H9 (cell line): ENCODE data around the gene ABCC2. TPM values are rescaled to one million over a fixed set of nuclear protein-coding genes. Genes with fewer than 3 reads are reported as not detected.

Experiments
- DNase-seq: peaks from one replicate; pipeline ENCODE4 v3.0.0-alpha.2; 2017
- H2AFZ ChIP-seq: one replicate; pipeline ENCODE4 v1.6.1; 2013; ENCODE audit warnings: mild to moderate bottlenecking, low read length, control low read depth, moderate library complexity
- H2AK5ac ChIP-seq: 2 replicates; pipeline ENCODE4 v1.6.1; 2013; ENCODE audit warnings: low read length, control low read depth, mixed read lengths; ENCODE audit not compliant: insufficient read length
- H2BK120ac ChIP-seq: one replicate; pipeline ENCODE4 v1.6.1; 2013; ENCODE audit warnings: low read depth, mild to moderate bottlenecking, low read length, control low read depth, inconsistent platforms; ENCODE audit not compliant: poor library complexity, severe bottlenecking
- H2BK12ac ChIP-seq: 2 replicates; pipeline ENCODE4 v1.6.1; 2013; ENCODE audit warnings: low read length, control low read depth, mixed read lengths, low read depth; ENCODE audit not compliant: insufficient read length
- H2BK15ac ChIP-seq: 2 replicates; pipeline ENCODE4 v1.6.1; 2013; ENCODE audit warnings: low read depth, low read length, control low read depth
- H2BK20ac ChIP-seq: one replicate; pipeline ENCODE4 v1.6.1; 2013; ENCODE audit warnings: low read depth, mild to moderate bottlenecking, low read length, control low read depth, inconsistent platforms; ENCODE audit not compliant: poor library complexity, severe bottlenecking
- H2BK5ac ChIP-seq: 2 replicates; pipeline ENCODE4 v1.6.1; 2013; ENCODE audit warnings: low read length, control low read depth, mixed read lengths; ENCODE audit not compliant: insufficient read length
- H3K14ac ChIP-seq: 2 replicates; pipeline ENCODE4 v1.6.1; 2013; ENCODE audit warnings: low read length, control low read depth; ENCODE audit not compliant: insufficient read depth
- H3K18ac ChIP-seq: 2 replicates; pipeline ENCODE4 v1.6.1; 2013; ENCODE audit warnings: low read depth, mild to moderate bottlenecking, mixed read lengths, low read length, control low read depth; ENCODE audit not compliant: insufficient read length
- H3K23ac ChIP-seq: 2 replicates; pipeline ENCODE4 v1.6.1; 2013; ENCODE audit warnings: low read length, control low read depth, mixed read lengths, low read depth; ENCODE audit not compliant: insufficient read length
- H3K23me2 ChIP-seq: 2 replicates; pipeline ENCODE4 v1.6.1; 2013; ENCODE audit warnings: low read depth, mild to moderate bottlenecking, mixed read lengths, low read length, control low read depth; ENCODE audit not compliant: insufficient read length, poor library complexity, severe bottlenecking
- H3K27ac ChIP-seq: 2 replicates; pipeline ENCODE4 v1.5.1; 2013; ENCODE audit warnings: low read length, control low read depth, mixed read lengths, low read depth; ENCODE audit not compliant: insufficient read length
- H3K27me3 ChIP-seq: 2 replicates; pipeline ENCODE4 v1.6.1; 2013; ENCODE audit warnings: low read length, control low read depth, inconsistent platforms; ENCODE audit not compliant: insufficient read depth
- H3K4ac ChIP-seq: 2 replicates; pipeline ENCODE4 v1.6.1; 2013; ENCODE audit warnings: low read depth, mild to moderate bottlenecking, control low read depth, inconsistent platforms, low read length, moderate library complexity
- H3K4me1 ChIP-seq: 2 replicates; pipeline ENCODE4 v1.6.1; 2013; ENCODE audit warnings: low read length, control low read depth, inconsistent platforms; ENCODE audit not compliant: insufficient read depth
- H3K4me2 ChIP-seq: 2 replicates; pipeline ENCODE4 v1.6.1; 2013; ENCODE audit warnings: low read length, control low read depth, mixed read lengths; ENCODE audit not compliant: insufficient read length, insufficient read depth
- H3K56ac ChIP-seq: 2 replicates; pipeline ENCODE4 v1.6.1; 2013; ENCODE audit warnings: low read depth, mild to moderate bottlenecking, mixed read lengths, low read length, control low read depth; ENCODE audit not compliant: insufficient read length
- H3K79me1 ChIP-seq: 2 replicates; pipeline ENCODE4 v1.6.1; 2013; ENCODE audit warnings: low read depth, mild to moderate bottlenecking, moderate library complexity, low read length, control low read depth, inconsistent platforms; ENCODE audit not compliant: insufficient read depth, poor library complexity, severe bottlenecking
- H3K79me2 ChIP-seq: 2 replicates; pipeline ENCODE4 v1.6.1; 2013; ENCODE audit warnings: low read length, control low read depth, inconsistent platforms; ENCODE audit not compliant: insufficient read depth
- H3K9ac ChIP-seq: 2 replicates; pipeline ENCODE4 v1.6.1; 2013; ENCODE audit warnings: low read length, control low read depth, mixed read lengths; ENCODE audit not compliant: insufficient read length; ENCODE audit errors: extremely low read depth
- H3K9me3 ChIP-seq: one replicate; pipeline ENCODE4 v1.6.1; 2013; ENCODE audit warnings: low read depth, low read length, inconsistent platforms; ENCODE audit not compliant: control insufficient read depth
- H3T11ph ChIP-seq: one replicate; pipeline ENCODE4 v1.6.1; 2013; ENCODE audit warnings: mild to moderate bottlenecking, low read length, control low read depth, inconsistent platforms
- H4K20me1 ChIP-seq: one replicate; pipeline ENCODE4 v1.6.1; 2013; ENCODE audit not compliant: control insufficient read depth, insufficient read length, insufficient read depth
- H4K5ac ChIP-seq: 2 replicates; pipeline ENCODE4 v1.6.1; 2013; ENCODE audit warnings: low read depth, mild to moderate bottlenecking, mixed read lengths, low read length, control low read depth; ENCODE audit not compliant: insufficient read length
- H4K8ac ChIP-seq: replicated peaks from 2 replicates; pipeline ENCODE4 v1.6.1; 2013; ENCODE audit warnings: low read length, control low read depth, mixed read lengths, low read depth; ENCODE audit not compliant: insufficient read length
- H4K91ac ChIP-seq: 2 replicates; pipeline ENCODE4 v1.6.1; 2013; ENCODE audit warnings: low read depth, mild to moderate bottlenecking, moderate library complexity, mixed read lengths, low read length, control low read depth; ENCODE audit not compliant: insufficient read length
- H3K27ac Mint-ChIP-seq, 3 experiments: 2 replicates in 2 of 3; 3 replicates in 1 of 3; pipeline ENCODE4 v1.8.0; 2020 to 2021; ENCODE audit warnings: mixed read lengths in 3 of 3, mild to moderate bottlenecking in 1 of 3, moderate library complexity in 1 of 3
- H3K27me3 Mint-ChIP-seq: 2 replicates; pipeline ENCODE4 v1.8.0; 2021; ENCODE audit warnings: low read depth, mild to moderate bottlenecking, moderate library complexity, mixed read lengths
- H3K36me3 Mint-ChIP-seq, 3 experiments: 2 replicates in 2 of 3; 3 replicates in 1 of 3; pipeline ENCODE4 v1.8.0; 2020 to 2021; ENCODE audit warnings: low read depth in 3 of 3, mixed read lengths in 3 of 3; ENCODE audit not compliant: insufficient read depth in 1 of 3
- H3K4me1 Mint-ChIP-seq, 2 experiments: 2 replicates each; pipeline ENCODE4 v1.8.0; 2020; ENCODE audit warnings: mixed read lengths in 2 of 2
- H3K4me3 Mint-ChIP-seq, 2 experiments: 2 replicates in 1 of 2; 3 replicates in 1 of 2; pipeline ENCODE4 v1.8.0; 2020 to 2021; ENCODE audit warnings: mild to moderate bottlenecking in 2 of 2, mixed read lengths in 2 of 2, moderate library complexity in 1 of 2
- H3K9me3 Mint-ChIP-seq, 2 experiments: 2 replicates in 1 of 2; 3 replicates in 1 of 2; pipeline ENCODE4 v1.8.0; 2020; ENCODE audit warnings: mild to moderate bottlenecking in 2 of 2, mixed read lengths in 2 of 2, moderate library complexity in 1 of 2
- WGBS: extraction: QIAGEN DNeasy Blood & Tissue Kit; methylation state at CpG from one replicate; pipeline ENCODE4 v1.1.7; 2013; ENCODE audit warnings: missing lambda C conversion rate, low lambda C conversion rate, mixed read lengths; ENCODE audit not compliant: insufficient read length; ENCODE audit errors: extremely low coverage; 5-methylcytosine and 5-hydroxymethylcytosine counted together
- total RNA-seq: library from RNA; stranded (reverse); gene quantifications from 2 replicates; pipeline ENCODE4 v1.2.1, GENCODE V29; 2021
- TF ChIP-seq, protein P1 (sequence below): fragments of 200-600 bp; sonication (generic); conservative IDR thresholded peaks from 3 replicates; pipeline ENCODE4 v1.8.0; 2021; ENCODE audit warnings: antibody characterized with exemption, mild to moderate bottlenecking

The ABCC2 gene
- total RNA-seq, 1 experiment from 2014 or later, result 0.68 TPM

- Histone ChIP-seq H2AFZ (no peak overlapping the region), H3K9ac (no peak overlapping the region), H3K56ac (no peak overlapping the region), H4K91ac (no peak overlapping the region), H3K4me2 (no peak overlapping the region), H3K14ac (no peak overlapping the region), H2BK5ac (no peak overlapping the region), H3K18ac (no peak overlapping the region), H3K79me2 (no peaks in the 10 kb centered on the region), H3T11ph (no peak overlapping the region), H4K8ac (no peak overlapping the region), H4K5ac (no peak overlapping the region), H2BK20ac (no peak overlapping the region), H2BK120ac (no peak overlapping the region), H2BK15ac (no peak overlapping the region), H3K27ac (no peak overlapping the region), H3K79me1 (no peaks in the 10 kb centered on the region), H3K9me3 (no peaks in the 10 kb centered on the region), H2BK12ac (no peak overlapping the region), H4K20me1 (no peaks in the 10 kb centered on the region), H3K23me2 (no peaks in the 10 kb centered on the region), H2AK5ac (no peak overlapping the region), H3K4ac (no peak overlapping the region), H3K27me3 (no peaks in the 10 kb centered on the region), H3K23ac (no peak overlapping the region), H3K4me1 (no peaks in the 10 kb centered on the region)
- H3K9me3 Mint-ChIP-seq, result peaks cover under 1 to 2% of the 10 kb centered on the region in 2 experiments; a peak in 1 of 5 replicates
- peaks cover 18 to 26% (median 24%) of the 10 kb centered on the region in 3 experiments for H3K36me3 Mint-ChIP-seq
- no peaks in the 10 kb centered on the region for H3K4me1 Mint-ChIP-seq
- no peak overlapping the region; a peak in 2 of 7 replicates for H3K27ac Mint-ChIP-seq
- TF ChIP-seq, protein P1, sequence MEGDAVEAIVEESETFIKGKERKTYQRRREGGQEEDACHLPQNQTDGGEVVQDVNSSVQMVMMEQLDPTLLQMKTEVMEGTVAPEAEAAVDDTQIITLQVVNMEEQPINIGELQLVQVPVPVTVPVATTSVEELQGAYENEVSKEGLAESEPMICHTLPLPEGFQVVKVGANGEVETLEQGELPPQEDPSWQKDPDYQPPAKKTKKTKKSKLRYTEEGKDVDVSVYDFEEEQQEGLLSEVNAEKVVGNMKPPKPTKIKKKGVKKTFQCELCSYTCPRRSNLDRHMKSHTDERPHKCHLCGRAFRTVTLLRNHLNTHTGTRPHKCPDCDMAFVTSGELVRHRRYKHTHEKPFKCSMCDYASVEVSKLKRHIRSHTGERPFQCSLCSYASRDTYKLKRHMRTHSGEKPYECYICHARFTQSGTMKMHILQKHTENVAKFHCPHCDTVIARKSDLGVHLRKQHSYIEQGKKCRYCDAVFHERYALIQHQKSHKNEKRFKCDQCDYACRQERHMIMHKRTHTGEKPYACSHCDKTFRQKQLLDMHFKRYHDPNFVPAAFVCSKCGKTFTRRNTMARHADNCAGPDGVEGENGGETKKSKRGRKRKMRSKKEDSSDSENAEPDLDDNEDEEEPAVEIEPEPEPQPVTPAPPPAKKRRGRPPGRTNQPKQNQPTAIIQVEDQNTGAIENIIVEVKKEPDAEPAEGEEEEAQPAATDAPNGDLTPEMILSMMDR, result no peak
- H3K4me3 Mint-ChIP-seq, result no peak overlapping the region
- peaks cover 8% of the 10 kb centered on the region for H3K27me3 Mint-ChIP-seq
- WGBS, result no CpG with 5 or more reads among the region's 5 CpGs
- DNase-seq, result no peak
These were observed 90.1 kb downstream of the ABCC2 start for GRCh38 chr10:99872367-99873162.
